Activated T-cell treated with anti-CD3 and anti-CD28 coated beads, Interleukin-2, amount 50 U/mL, for 24 hours (primary cell): ENCODE results near the gene ATP6V1C2.

Experiments
- DNase-seq: peaks from one replicate; pipeline ENCODE4 v3.0.0-alpha.2; 2020
- H3K27ac Mint-ChIP-seq: 2 replicates; pipeline ENCODE4 v1.8.0; 2020; ENCODE audit warnings: mild to moderate bottlenecking, mixed read lengths
- H3K27me3 Mint-ChIP-seq: 2 replicates; pipeline ENCODE4 v1.8.0; 2020; ENCODE audit warnings: mixed read lengths
- H3K36me3 Mint-ChIP-seq: 2 replicates; pipeline ENCODE4 v1.8.0; 2020; ENCODE audit warnings: low read depth, mixed read lengths
- H3K4me1 Mint-ChIP-seq: 2 replicates; pipeline ENCODE4 v1.8.0; 2020; ENCODE audit warnings: low read depth, mixed read lengths
- H3K4me3 Mint-ChIP-seq: 2 replicates; pipeline ENCODE4 v1.8.0; 2020; ENCODE audit warnings: mild to moderate bottlenecking, moderate library complexity, mixed read lengths
- H3K9me3 Mint-ChIP-seq: 2 replicates; pipeline ENCODE4 v1.8.0; 2020; ENCODE audit warnings: mixed read lengths

ATP6V1C2 gene

GRCh38 chr2:10830641-10831399 lies 109.4 kb downstream of the ATP6V1C2 start:
- Mint-ChIP-seq H3K36me3 (no peaks in the 10 kb centered on the region), H3K4me1 (peaks cover 8% of the 10 kb centered on the region), H3K9me3 (no peaks in the 10 kb centered on the region), H3K4me3 (no peak overlapping the region), H3K27ac (no peak overlapping the region), H3K27me3 (peaks cover 46% of the 10 kb centered on the region)
- no peak for DNase-seq

GRCh38 chr2:10831400-10831985 lies 110.1 kb downstream of the ATP6V1C2 start:
- H3K4me1 Mint-ChIP-seq, result peaks cover 8% of the 10 kb centered on the region
- no peak for DNase-seq
- H3K9me3 Mint-ChIP-seq, result no peaks in the 10 kb centered on the region
- no peak overlapping the region for H3K4me3 Mint-ChIP-seq
- peaks cover 42% of the 10 kb centered on the region for H3K27me3 Mint-ChIP-seq
- no peaks in the 10 kb centered on the region for H3K36me3 Mint-ChIP-seq
- H3K27ac Mint-ChIP-seq, result no peak overlapping the region

- Mint-ChIP-seq H3K27me3 (peaks cover 38% of the 10 kb centered on the region), H3K4me3 (no peak overlapping the region), H3K9me3 (no peaks in the 10 kb centered on the region), H3K27ac (no peak overlapping the region), H3K4me1 (peaks cover 8% of the 10 kb centered on the region), H3K36me3 (no peaks in the 10 kb centered on the region)
- peak; percentile 89 for DNase-seq
Measured at GRCh38 chr2:10832203-10832936, 110.9 kb downstream of the ATP6V1C2 start.

- Mint-ChIP-seq H3K4me1 (peaks cover 8% of the 10 kb centered on the region), H3K36me3 (no peaks in the 10 kb centered on the region), H3K9me3 (no peaks in the 10 kb centered on the region), H3K27me3 (peaks cover 40% of the 10 kb centered on the region), H3K27ac (no peak overlapping the region), H3K4me3 (no peak overlapping the region)
- no peak for DNase-seq
Measured at GRCh38 chr2:10833021-10833420, 111.6 kb downstream of the ATP6V1C2 start.

GRCh38 chr2:10834068-10834655 lies 112.7 kb downstream of the ATP6V1C2 start:
- Mint-ChIP-seq H3K9me3 (no peaks in the 10 kb centered on the region), H3K36me3 (no peaks in the 10 kb centered on the region), H3K4me1 (peaks cover 8% of the 10 kb centered on the region), H3K4me3 (no peak overlapping the region), H3K27me3 (peaks cover 38% of the 10 kb centered on the region), H3K27ac (no peak overlapping the region)
- DNase-seq, result no peak
